ACC112 (cell line): ENCODE data around the gene ZNF76.

ENCODE experiments used
- H2AFZ ChIP-seq: fragments of 200-600 bp; sonication (generic); one replicate; pipeline ENCODE4 v1.6.0; 2017; ENCODE audit warnings: antibody characterized with exemption, low read length; ENCODE audit not compliant: unreplicated experiment
- H3K27ac ChIP-seq: fragments of 200-600 bp; sonication (generic); 2 replicates; pipeline ENCODE4 v1.5.1; 2014; ENCODE audit warnings: low read depth, mild to moderate bottlenecking, antibody characterized with exemption, low read length, moderate library complexity
- H3K27me3 ChIP-seq: fragments of 200-600 bp; sonication (generic); 2 replicates; pipeline ENCODE4 v1.6.1; 2014; ENCODE audit warnings: mild to moderate bottlenecking, antibody characterized with exemption, low read length, moderate library complexity, mixed read lengths; ENCODE audit not compliant: insufficient read depth
- H3K36me3 ChIP-seq: fragments of 200-600 bp; sonication (generic); 2 replicates; pipeline ENCODE4 v1.6.1; 2016; ENCODE audit warnings: mild to moderate bottlenecking, antibody characterized with exemption, low read length, moderate library complexity, mixed read lengths; ENCODE audit not compliant: insufficient read depth
- H3K4me1 ChIP-seq: fragments of 200-600 bp; sonication (generic); one replicate; pipeline ENCODE4 v1.6.1; 2016; ENCODE audit warnings: low read length, mixed read lengths; ENCODE audit not compliant: insufficient read depth, unreplicated experiment, control insufficient read depth
- H3K4me3 ChIP-seq: fragments of 200-600 bp; sonication (generic); 2 replicates; pipeline ENCODE4 v1.5.1; 2014; ENCODE audit warnings: mild to moderate bottlenecking, low read depth, low read length
- H3K79me2 ChIP-seq: fragments of 200-600 bp; sonication (generic); one replicate; pipeline ENCODE4 v1.6.0; 2016; ENCODE audit warnings: low read length; ENCODE audit not compliant: control insufficient read depth, unreplicated experiment, insufficient read depth

The ZNF76 gene

GRCh38 chr6:35312076-35312800, 52.7 kb downstream of the ZNF76 start:
- no peak overlapping the region for H3K27ac ChIP-seq
- peaks cover 8% of the 10 kb centered on the region for H3K27me3 ChIP-seq
- no peaks in the 10 kb centered on the region for H3K4me1 ChIP-seq
- H2AFZ ChIP-seq, result no peak overlapping the region
- no peak overlapping the region for H3K4me3 ChIP-seq
- H3K36me3 ChIP-seq, result no peaks in the 10 kb centered on the region
- no peaks in the 10 kb centered on the region for H3K79me2 ChIP-seq

GRCh38 chr6:35312807-35313206, 53.3 kb downstream of the ZNF76 start:
- Histone ChIP-seq H3K36me3 (no peaks in the 10 kb centered on the region), H3K79me2 (no peaks in the 10 kb centered on the region), H2AFZ (no peak overlapping the region), H3K27me3 (peaks cover 14% of the 10 kb centered on the region), H3K4me3 (no peak overlapping the region), H3K27ac (no peak overlapping the region), H3K4me1 (no peaks in the 10 kb centered on the region)

- Histone ChIP-seq H3K4me3 (peak overlapping the region; percentile 81), H3K27me3 (peaks cover 15% of the 10 kb centered on the region), H2AFZ (peak overlapping the region; percentile 91), H3K36me3 (no peaks in the 10 kb centered on the region), H3K27ac (no peak overlapping the region), H3K4me1 (no peaks in the 10 kb centered on the region), H3K79me2 (no peaks in the 10 kb centered on the region)
Measured at GRCh38 chr6:35317483-35318195, 58.1 kb downstream of the ZNF76 start.

GRCh38 chr6:35318196-35319171, 58.9 kb downstream of the ZNF76 start:
- peaks cover 15% of the 10 kb centered on the region for H3K27me3 ChIP-seq
- no peaks in the 10 kb centered on the region for H3K79me2 ChIP-seq
- H3K36me3 ChIP-seq, result no peaks in the 10 kb centered on the region
- H3K4me1 ChIP-seq, result no peaks in the 10 kb centered on the region
- peak overlapping the region; percentile 81 for H3K4me3 ChIP-seq
- H2AFZ ChIP-seq, result peak overlapping the region; percentile 91
- no peak overlapping the region for H3K27ac ChIP-seq

- Histone ChIP-seq H3K4me1 (no peaks in the 10 kb centered on the region), H3K36me3 (no peaks in the 10 kb centered on the region), H2AFZ (no peak overlapping the region), H3K79me2 (no peaks in the 10 kb centered on the region), H3K27me3 (peaks cover 15% of the 10 kb centered on the region), H3K4me3 (no peak overlapping the region), H3K27ac (no peak overlapping the region)
Measured at GRCh38 chr6:35319346-35320030, 60.0 kb downstream of the ZNF76 start.

GRCh38 chr6:35320031-35320410, 60.5 kb downstream of the ZNF76 start:
- no peak overlapping the region for H3K4me3 ChIP-seq
- H3K27ac ChIP-seq, result no peak overlapping the region
- no peaks in the 10 kb centered on the region for H3K79me2 ChIP-seq
- H3K4me1 ChIP-seq, result no peaks in the 10 kb centered on the region
- H3K27me3 ChIP-seq, result peaks cover 15% of the 10 kb centered on the region
- no peaks in the 10 kb centered on the region for H3K36me3 ChIP-seq
- no peak overlapping the region for H2AFZ ChIP-seq

GRCh38 chr6:35321091-35321490, 61.6 kb downstream of the ZNF76 start:
- Histone ChIP-seq H3K79me2 (no peaks in the 10 kb centered on the region), H3K4me3 (no peak overlapping the region), H2AFZ (no peak overlapping the region), H3K4me1 (no peaks in the 10 kb centered on the region), H3K36me3 (no peaks in the 10 kb centered on the region), H3K27ac (no peak overlapping the region), H3K27me3 (peaks cover 15% of the 10 kb centered on the region)

- Histone ChIP-seq H3K27ac (no peak overlapping the region), H3K4me3 (no peak overlapping the region), H3K4me1 (no peaks in the 10 kb centered on the region), H2AFZ (no peak overlapping the region), H3K36me3 (no peaks in the 10 kb centered on the region), H3K79me2 (no peaks in the 10 kb centered on the region), H3K27me3 (0 out of 2 replicates have a peak, but pooled peaks cover 4% of the 10 kb centered on the region)
Measured at GRCh38 chr6:35327349-35328027, 68.0 kb downstream of the ZNF76 start.

GRCh38 chr6:35328108-35328723, 68.7 kb downstream of the ZNF76 start:
- Histone ChIP-seq H3K79me2 (no peaks in the 10 kb centered on the region), H3K27me3 (0 out of 2 replicates have a peak, but pooled peaks cover 7% of the 10 kb centered on the region), H2AFZ (no peak overlapping the region), H3K27ac (no peak overlapping the region), H3K4me1 (no peaks in the 10 kb centered on the region), H3K36me3 (no peaks in the 10 kb centered on the region), H3K4me3 (no peak overlapping the region)
